HG03025 (cell line): Measurements from ENCODE around the gene PLCB1.
"Not testable (repeated sequence)": the region's sequence is repeated elsewhere in the genome, so short reads cannot be mapped to it uniquely, and the experiment has no call there.

Experiments
- ATAC-seq: cut with Tn5 transposase; IDR thresholded peaks from one replicate; pipeline ENCODE4 v1.9.1; 2021; ENCODE audit warnings: mild to moderate bottlenecking, moderate library complexity; ENCODE audit not compliant: unreplicated experiment, low FRiP score

PLCB1 gene

DNA sequence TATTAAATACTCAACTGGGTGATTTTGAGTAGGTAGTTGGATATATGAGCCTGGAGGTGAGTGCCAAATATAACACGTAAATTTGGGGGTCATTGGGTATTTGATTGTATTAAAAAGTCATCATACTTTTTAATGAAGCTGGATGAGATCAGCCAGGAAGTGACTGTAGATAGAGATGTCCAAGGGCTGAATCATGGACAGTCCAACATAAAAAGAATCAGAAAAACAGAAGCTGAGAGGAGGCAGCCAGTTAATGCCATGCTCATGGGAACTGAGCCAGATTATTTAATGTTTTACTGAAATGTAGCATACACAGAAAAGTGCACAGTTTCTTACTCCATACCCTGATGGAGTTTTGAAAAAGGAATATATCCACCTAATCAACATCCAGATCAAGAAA is 501.3 kb downstream of the PLCB1 start:
- no peak for ATAC-seq

- no peak for ATAC-seq
Measured at GRCh38 chr20:8635048-8635572, 503.0 kb downstream of the PLCB1 start.

GRCh38 chr20:8635837-8636236 is 503.8 kb downstream of the PLCB1 start:
- no peak for ATAC-seq

DNA sequence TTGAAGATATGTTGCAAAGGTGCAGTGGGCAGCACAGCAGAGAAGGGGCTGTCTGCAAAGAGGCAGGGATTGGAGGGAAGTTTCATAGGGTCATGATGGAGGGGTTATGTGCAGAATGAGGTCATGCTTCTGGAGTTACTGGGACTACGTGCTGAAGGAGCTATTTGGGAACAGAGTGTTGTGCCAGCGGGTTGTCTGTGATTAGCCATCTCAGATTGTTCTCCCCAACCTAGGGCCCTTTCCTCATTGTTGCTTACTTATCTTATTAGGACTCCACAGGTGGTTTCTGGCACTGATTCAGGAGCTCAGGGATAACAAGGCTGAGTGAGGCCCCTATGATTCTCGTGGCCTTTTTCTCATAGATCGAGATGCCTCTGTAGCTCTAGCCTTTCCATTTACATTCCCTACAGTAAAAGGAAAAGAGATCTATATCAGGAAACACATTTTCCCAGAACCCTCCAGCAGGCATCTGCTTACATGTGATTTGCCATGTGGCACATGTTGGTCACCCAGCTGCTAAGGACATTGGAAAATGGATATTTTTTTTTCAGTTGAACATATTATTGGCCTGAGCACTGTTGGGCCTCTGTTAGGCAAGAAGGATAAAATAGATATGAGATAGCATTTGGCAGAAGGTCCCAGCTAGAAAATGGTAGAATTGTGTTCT is 507.2 kb downstream of the PLCB1 start:
- no peak for ATAC-seq

DNA sequence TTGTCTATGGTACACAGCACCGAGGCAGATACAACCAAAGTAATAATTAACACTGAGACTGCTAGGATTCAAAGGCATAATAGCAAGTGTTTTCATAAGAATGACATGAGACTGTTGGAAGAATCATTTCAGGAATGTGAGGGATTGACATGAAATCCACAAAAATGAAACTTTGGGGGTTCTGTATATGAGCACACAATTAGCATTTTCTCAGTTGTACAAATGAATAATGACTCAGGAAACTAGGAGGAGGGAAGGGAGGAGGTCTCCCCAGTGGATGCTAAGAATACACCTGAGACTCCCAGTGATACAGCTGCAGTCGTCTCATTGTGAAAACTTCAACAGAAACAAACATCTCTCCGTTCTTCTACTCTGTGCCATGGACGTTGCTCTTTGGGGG is 508.4 kb downstream of the PLCB1 start:
- ATAC-seq: no peak

DNA sequence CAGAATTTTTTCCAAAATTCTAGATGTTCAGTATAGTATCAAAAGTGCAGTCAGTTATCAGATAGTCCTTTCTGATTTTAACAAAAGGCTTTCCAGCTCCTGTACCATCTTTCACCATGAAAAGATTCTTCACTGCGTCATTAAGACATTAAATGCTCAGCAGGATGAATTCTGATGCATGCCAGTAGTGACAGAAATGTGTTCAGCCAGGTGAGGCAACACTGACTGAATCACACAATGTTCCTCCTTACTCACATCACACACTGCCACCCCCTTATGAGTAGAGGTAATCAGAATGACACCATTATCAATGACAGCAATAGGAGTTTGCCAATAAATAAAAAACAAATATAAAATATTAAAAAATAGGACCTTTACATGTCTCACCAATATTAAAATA is 510.2 kb downstream of the PLCB1 start:
- no peak for ATAC-seq

GRCh38 chr20:8644468-8644867 is 512.4 kb downstream of the PLCB1 start:
- ATAC-seq: not testable (repeated sequence)

- ATAC-seq: no peak
Measured at GRCh38 chr20:8645326-8645725, 513.3 kb downstream of the PLCB1 start.

- no peak for ATAC-seq
Measured at GRCh38 chr20:8646033-8646441, 514.0 kb downstream of the PLCB1 start.

- no peak for ATAC-seq
Measured at GRCh38 chr20:8646716-8647115, 514.6 kb downstream of the PLCB1 start.

DNA sequence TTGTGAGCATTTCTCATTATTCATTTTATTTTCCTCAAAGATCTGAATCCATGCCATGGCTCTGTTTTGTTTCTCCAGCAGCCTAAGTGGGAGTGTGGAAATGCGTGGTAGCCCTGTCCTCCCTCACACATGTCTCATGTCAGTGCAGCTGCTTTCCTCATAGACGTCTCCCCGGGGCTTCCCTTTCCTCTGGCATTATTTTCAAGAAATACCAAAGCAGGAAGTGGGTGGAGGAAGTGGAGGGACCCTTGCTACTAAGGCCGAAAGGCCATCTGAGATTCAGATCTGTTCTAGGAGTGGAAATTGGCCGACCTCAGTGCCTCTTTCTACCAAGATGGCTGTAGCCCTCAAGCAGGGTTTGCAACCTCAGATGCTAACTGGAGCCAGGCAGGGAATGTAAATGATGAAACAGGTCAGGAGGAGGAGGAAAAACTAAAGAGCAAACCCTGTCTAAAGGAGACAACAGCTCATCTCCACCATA is 515.9 kb downstream of the PLCB1 start:
- ATAC-seq: no peak

DNA sequence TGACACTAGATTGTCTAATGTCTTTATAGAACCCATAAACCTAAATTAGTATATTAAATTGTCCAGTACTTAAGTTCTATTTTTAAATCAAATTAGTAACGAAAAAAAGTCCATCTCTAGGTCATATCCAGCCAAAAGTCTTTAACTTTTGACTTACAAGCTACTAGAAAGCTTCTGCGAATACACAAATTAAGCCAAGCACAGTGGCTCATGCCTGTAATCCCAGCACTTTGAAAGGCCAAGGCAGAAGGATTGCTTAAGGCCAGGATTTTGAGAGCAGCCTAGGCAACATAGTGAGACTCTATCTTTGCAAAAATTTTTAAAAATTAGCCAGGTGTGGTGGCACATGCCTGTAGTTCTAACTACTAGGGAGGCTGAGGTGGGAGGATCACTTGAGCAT is 516.4 kb downstream of the PLCB1 start:
- ATAC-seq: no peak

GRCh38 chr20:8652396-8652795 is 520.3 kb downstream of the PLCB1 start:
- no peak for ATAC-seq

DNA sequence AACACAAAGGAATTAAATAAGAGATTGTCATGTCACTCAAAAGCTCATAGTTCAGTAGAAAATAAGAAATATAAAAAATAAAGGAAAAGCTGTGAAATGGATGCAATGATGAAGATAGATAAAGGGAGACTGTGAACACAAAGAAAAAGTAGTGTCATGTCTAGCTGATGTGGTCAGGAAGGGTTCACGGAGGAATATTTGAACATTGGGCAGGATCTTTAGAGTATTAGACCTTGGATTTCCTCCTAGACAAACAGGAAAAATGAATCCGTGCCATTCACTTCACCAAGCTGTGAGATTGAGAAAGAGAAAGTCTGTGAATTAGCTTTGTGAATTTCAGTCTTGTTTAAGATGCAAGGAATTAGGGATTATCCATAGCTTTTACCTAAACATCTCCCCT is 522.4 kb downstream of the PLCB1 start:
- no peak for ATAC-seq

GRCh38 chr20:8656335-8656734 is 524.3 kb downstream of the PLCB1 start:
- ATAC-seq: no peak

- no peak for ATAC-seq
Measured at GRCh38 chr20:8657664-8658063, 525.6 kb downstream of the PLCB1 start.

- no peak for ATAC-seq
Measured at GRCh38 chr20:8658103-8658502, 526.0 kb downstream of the PLCB1 start.

DNA sequence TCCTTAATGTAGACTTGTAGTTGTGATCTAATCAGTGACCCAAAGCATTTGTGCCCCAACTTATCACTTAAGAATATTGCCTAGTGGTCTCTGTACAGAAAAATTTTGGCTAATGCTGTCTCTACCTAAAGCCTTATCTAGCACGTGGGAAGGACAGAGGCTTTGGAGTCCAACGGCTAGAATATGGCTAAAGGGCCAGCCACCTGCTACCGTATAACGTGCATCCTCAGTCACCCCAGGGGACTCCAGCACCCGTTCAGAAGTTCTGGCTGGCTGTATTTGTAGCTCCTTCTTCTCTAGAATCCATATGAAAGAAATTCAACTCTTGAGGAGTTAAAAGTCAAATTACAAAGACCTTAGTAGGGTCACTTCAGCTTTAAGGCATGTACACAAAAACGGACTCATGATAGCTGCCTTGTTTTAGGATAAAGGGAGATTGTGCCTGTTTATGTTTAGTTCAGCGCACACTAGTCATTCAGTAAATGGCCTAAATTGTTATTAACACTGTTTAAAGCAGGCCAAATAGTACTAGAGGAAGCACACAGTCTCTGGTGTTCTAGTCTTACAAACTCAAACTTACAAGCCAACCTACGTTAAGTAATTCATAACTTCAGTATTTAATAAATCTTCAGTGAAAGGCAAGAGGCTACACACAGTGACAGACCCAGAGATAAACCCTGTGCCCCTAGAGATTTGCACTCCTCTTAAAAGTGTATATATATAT is 529.3 kb downstream of the PLCB1 start:
- ATAC-seq: no peak

DNA sequence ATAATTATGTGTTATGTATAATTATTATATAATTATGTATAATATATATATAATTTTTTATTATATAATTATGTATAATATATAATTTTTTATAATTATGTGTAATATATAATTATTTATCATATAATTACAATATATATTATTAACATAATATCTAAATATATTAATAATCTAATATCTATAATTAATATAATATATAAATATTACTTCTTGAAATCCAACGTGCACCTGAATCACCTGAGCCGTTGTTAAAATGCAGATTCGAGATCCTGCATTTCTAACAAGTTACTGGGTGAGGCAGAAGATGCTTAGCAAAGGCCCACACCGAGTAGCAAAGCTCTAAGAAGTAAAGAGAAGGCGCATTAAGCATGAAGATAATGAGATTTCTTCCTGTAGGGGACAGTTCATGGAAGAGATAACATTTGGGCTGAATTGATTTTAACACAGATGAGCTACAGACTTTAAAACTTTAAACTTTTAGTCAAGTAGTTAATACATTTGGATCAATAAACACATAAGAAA is 530.4 kb downstream of the PLCB1 start:
- no peak for ATAC-seq

DNA sequence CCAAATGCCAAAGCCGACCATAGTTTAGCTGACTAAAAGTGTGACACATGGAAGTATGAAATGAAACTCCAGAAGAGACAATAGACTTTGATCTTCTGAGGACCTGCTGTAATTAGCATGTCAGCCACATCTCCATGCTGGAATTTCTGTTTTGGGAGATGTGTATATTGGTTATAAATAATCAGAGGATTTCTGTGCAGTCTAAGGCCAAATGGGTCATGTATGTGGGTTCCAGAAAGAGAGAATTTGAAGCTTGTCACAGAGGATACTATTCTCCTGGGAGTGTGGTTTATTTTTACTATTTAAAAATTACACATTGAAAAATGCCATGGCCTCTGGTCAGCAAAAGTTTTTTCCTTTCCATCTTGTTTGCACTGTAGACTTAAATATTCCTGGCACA is 531.4 kb downstream of the PLCB1 start:
- ATAC-seq: no peak

DNA sequence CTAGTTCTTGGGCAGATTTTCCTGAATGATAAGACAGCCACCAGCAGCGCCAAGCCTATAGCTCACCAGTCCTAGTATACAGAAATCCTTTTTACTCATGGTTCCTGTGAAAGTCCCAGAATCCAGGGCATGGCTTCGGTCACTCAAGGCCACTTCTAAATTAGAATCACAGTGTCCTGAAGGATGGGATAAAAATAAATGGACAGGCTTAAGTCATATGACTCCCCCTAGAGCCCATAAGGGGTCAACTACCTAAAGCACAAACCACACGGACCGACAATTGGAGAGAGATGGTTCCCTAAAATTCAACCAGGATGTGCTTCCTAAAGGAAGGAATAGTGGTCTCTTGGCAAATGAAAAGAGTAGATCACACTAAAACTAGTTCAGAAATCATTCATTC is 532.7 kb downstream of the PLCB1 start:
- ATAC-seq: no peak

DNA sequence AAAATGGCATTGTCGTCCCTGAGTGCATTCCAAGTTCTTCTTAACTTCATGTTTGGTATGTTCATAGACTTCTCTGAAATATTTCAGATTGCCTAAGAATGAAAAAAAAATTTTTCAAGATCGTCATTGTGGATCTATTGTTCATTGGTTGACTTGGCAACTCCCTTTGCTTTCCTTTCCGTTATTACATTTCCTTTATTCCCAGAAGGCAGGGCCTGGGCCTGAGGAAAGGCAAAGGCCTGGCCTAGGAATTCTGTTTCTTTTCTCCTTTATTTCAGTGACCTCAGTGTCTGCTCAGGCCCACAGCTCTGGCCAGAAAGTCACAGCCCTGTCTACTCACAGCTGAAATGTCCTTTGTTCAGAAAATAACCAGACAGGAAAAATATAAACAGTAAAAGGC is 535.2 kb downstream of the PLCB1 start:
- ATAC-seq: no peak
